Heart right ventricle (tissue), 16 donors: ENCODE results near the gene LRP1B. TPM values are rescaled to one million over a fixed set of nuclear protein-coding genes. Genes with fewer than 3 reads are reported as not detected.

Experiments
- ATAC-seq, 8 donors: fragments of 200-7000 bp; cut with Tn5 transposase; one replicate each; pipeline ENCODE4 v1.9.1; 2020; ENCODE audit warnings: mild to moderate bottlenecking in 8 of 8, moderate library complexity in 8 of 8, moderate number of reproducible peaks in 1 of 8
- DNase-seq, 2 donors: peaks; one replicate each; pipeline ENCODE4 v3.0.0-alpha.2; 2020
- H3K27ac ChIP-seq, 10 donors: fragments of 200-600 bp; sonication (generic) in 2 of 10; one replicate each; pipeline versions ENCODE4 v1.5.0 to v1.8.0; 2020 to 2022; ENCODE audit warnings: mild to moderate bottlenecking in 3 of 10
- H3K27me3 ChIP-seq, 7 donors: fragments of 200-600 bp; one replicate each; pipeline ENCODE4 v1.8.0; 2021 to 2022; ENCODE audit warnings: mild to moderate bottlenecking in 2 of 7
- H3K36me3 ChIP-seq, 9 donors: fragments of 200-600 bp; sonication (generic) in 1 of 9; one replicate each; pipeline versions ENCODE4 v1.5.0 to v1.8.0; 2020 to 2022; ENCODE audit warnings: mild to moderate bottlenecking in 2 of 9
- H3K4me1 ChIP-seq, 9 donors: fragments of 200-600 bp; sonication (generic) in 1 of 9; one replicate each; pipeline versions ENCODE4 v1.5.0 to v1.8.0; 2020 to 2022; ENCODE audit warnings: mild to moderate bottlenecking in 4 of 9
- H3K4me3 ChIP-seq, 10 donors: fragments of 200-600 bp; sonication (generic) in 2 of 10; one replicate each; pipeline versions ENCODE4 v1.5.0 to v1.8.0; 2020 to 2022; ENCODE audit warnings: mild to moderate bottlenecking in 7 of 10, moderate library complexity in 2 of 10
- H3K9me3 ChIP-seq, 11 donors: fragments of 200-600 bp in 10 of 11; sonication (generic) in 2 of 11; one replicate each; pipeline versions ENCODE4 v1.5.0 to v1.8.0; 2013 to 2022; ENCODE audit warnings: mild to moderate bottlenecking in 2 of 11, control low read depth in 1 of 11, moderate library complexity in 1 of 11
- WGBS, 2 donors: extraction: QIAGEN DNeasy Blood & Tissue Kit; methylation state at CpG; one replicate each; pipeline ENCODE4 v1.1.7; 2013; ENCODE audit warnings: inconsistent platforms in 1 of 2; 5-methylcytosine and 5-hydroxymethylcytosine counted together
- intact Hi-C, 10 donors: fragments of 100-400 bp; cut with DNase I; formaldehyde crosslinking; loops; one replicate each; pipeline versions ENCODE4 v1.11.1 to v1.14.2; 2022
- polyA plus RNA-seq, 2 donors: library from polyadenylated mRNA; stranded (reverse); fragments of 200-250 nt; gene quantifications; one replicate each; pipeline ENCODE4 v1.2.3, GENCODE V29; 2013
- total RNA-seq, 10 donors: library from RNA; stranded (reverse); fragmentation: NEBNext Ultra II Directional in 3 of 10; extraction: Animal tissue kit (Norgen Biotek cat#: 25700) in 3 of 10; gene quantifications; one replicate each; pipeline versions ENCODE4 v1.2.1 to v1.2.4, GENCODE V29; 2021 to 2023
- TF ChIP-seq, protein P1 (sequence below), 9 donors: fragments of 200-600 bp; sonication (generic) in 2 of 9; IDR thresholded peaks; one replicate each; pipeline versions ENCODE4 v1.5.0 to v1.8.0; 2021 to 2022; ENCODE audit warnings: antibody characterized with exemption in 9 of 9, mild to moderate bottlenecking in 5 of 9, moderate library complexity in 1 of 9
- donor health status: Arrhythmogenic right ventricular cardiomyopathy.
- donor health status: ischemic (EF 13 %, LVEDD 7.1; RV severe dilation, severe dysfunction).
- donor health status: healthy with polysubstance abuse.
- donor health status: DM: no; HTN: yes; CAD: no.
- donor health status: DM: no; HTN: no; CAD: no.
- donor health status: ischemic (EF 25% LVEDD 6.9; RV normal size, moderate dysfunction).
- donor health status: ischemic (EF 25% LVEDD 5.7; RV mildly dilated, moderate dysfunction).
- donor health status: healthy.
- donor health status: DM: yes; HTN: yes; CAD: no.
- donor health status: Ischemic cardiomyopathy.
- donor health status: ischemic (EF 35%, LVEDD 5.7; RV mildly dilated, moderate dysfunction).
- donor health status: nonischemic (EF 11% LVEDD 7.7; RV severe dilation, severe dysfunction).
- donor health status: DM: yes; HTN: yes; CAD: no.
- donor health status: PGD.
- donor health status: ischemic (EF 29% LVEDD 5.4; RV normal size, mild dysfunction).
- donor health status: nonischemic (EF 23%, LVEDD 6.1; RV moderate dilation, normal function).

Gene LRP1B
- total and polyA plus RNA-seq, 12 donors = 0.02 to 0.27 (median 0.14) TPM; not detected in 1

DNA sequence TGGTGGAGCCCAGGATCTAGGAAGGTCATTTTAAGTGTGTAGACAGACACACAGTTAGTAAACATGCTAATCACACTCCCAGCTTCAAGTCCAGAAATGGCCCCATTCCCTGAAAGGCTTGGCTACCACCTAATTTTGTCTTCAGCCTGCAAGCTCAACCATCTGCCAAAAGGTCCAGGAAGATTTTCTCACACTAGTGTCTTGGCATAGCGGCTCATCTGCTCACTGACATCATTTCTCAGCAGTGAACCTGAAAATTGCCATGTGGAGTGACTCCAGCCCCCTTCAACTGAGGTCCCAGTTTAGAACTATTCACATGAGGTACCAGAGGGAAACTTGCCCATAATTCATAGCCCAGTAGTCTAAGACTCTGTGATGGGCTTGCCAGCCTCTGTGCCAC is 748.9 kb downstream of the LRP1B start:
- no peak overlapping the region for H3K27ac ChIP-seq
- H3K27me3 ChIP-seq = no peaks in the 10 kb centered on the region
- ATAC-seq (no peak), DNase-seq (no peak)
- H3K36me3 ChIP-seq = no peaks in the 10 kb centered on the region
- intact Hi-C loops = no loop called here
- no peaks in the 10 kb centered on the region for H3K4me1 ChIP-seq
- no peak overlapping the region for H3K4me3 ChIP-seq
- WGBS, 2 donors = 71 to 90% methylated on average over 1 of the region's 1 CpG
- H3K9me3 ChIP-seq = peaks cover 0 to 4% (median 0%) of the 10 kb centered on the region in 11 donors
- TF ChIP-seq, protein P1, sequence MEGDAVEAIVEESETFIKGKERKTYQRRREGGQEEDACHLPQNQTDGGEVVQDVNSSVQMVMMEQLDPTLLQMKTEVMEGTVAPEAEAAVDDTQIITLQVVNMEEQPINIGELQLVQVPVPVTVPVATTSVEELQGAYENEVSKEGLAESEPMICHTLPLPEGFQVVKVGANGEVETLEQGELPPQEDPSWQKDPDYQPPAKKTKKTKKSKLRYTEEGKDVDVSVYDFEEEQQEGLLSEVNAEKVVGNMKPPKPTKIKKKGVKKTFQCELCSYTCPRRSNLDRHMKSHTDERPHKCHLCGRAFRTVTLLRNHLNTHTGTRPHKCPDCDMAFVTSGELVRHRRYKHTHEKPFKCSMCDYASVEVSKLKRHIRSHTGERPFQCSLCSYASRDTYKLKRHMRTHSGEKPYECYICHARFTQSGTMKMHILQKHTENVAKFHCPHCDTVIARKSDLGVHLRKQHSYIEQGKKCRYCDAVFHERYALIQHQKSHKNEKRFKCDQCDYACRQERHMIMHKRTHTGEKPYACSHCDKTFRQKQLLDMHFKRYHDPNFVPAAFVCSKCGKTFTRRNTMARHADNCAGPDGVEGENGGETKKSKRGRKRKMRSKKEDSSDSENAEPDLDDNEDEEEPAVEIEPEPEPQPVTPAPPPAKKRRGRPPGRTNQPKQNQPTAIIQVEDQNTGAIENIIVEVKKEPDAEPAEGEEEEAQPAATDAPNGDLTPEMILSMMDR (IDR thresholded peaks at IDR 0.05) = no peak

DNA sequence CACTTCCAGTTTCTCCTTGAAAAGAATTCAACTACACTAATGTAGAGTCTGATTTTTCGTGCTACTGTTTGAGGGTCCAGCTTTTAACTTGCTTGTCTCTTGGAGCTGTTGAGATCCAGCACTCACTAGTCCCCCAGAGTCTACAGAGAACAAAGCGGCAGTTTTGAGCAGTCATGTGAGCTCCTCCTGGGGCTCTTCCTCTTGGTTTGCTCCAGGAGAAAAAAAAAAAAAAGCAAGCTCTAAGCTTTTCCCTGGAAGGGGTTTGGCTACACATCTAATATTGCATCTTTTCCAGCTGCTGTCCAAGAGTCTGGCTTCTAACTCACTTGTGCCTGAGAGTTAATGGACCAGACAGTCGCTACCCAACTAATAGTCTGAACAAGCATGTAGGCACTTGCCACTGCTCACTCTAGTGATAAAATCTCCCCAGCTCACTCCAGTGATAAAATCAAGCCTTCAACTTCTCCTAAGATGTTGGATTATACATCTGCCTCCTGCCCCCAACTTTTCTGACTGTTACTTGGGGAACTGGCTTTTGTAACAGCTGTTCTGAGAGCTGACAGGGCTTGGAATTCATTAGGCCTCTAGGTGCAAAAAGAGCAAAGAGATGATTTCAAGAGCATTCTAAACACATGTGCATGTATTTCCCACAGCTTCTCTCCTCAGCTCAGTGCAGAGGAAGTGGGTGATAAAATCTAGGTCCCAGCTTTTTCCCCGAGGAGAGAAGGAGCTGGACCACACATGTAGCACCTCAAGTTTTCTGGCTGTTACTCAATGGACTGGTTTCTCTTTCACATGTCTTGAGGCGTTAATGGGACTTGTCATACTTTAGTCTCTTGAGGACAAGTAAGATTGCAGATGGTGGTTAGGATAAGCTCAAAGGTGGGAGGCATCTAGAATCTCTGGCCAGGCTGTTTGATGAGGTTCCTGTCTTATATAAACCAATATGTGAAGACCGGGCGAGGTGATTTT is 750.5 kb downstream of the LRP1B start:
- no peaks in the 10 kb centered on the region for H3K4me1 ChIP-seq
- no peaks in the 10 kb centered on the region for H3K27me3 ChIP-seq
- TF ChIP-seq, protein P1 (IDR thresholded peaks at IDR 0.05) = no peak
- ATAC-seq = no peak
- H3K4me3 ChIP-seq = no peak overlapping the region
- intact Hi-C loops = no loop called here
- H3K9me3 ChIP-seq = peaks cover 0 to 7% (median 0%) of the 10 kb centered on the region in 11 donors
- no peak overlapping the region for H3K27ac ChIP-seq
- DNase-seq = no peak
- WGBS, 2 donors = 60 to 68% methylated on average over 7 of the region's 7 CpGs
- H3K36me3 ChIP-seq = no peaks in the 10 kb centered on the region

DNA sequence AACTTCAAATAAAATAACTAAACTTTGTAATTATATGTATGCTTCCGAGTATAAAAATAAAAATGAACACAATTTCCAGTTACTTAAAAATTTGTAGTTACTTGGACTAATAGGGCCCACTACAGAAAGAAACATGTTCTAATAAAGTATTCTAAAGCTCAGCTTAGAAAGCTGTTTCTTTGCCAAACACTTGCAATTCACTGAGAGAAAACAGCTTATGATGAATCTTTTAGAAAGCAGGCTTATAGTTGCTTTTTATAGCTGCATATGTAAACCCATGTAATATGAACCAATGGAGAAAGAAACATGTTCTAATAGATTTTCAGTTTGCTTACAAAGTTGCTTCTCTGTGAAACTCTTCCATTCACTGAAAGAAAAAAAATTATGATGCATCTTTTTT is 766.0 kb downstream of the LRP1B start:
- 76 to 92% methylated on average over 1 of the region's 1 CpG for WGBS, 2 donors
- Histone ChIP-seq H3K27me3 (no peaks in the 10 kb centered on the region), H3K4me1 (no peaks in the 10 kb centered on the region), H3K27ac (no peak overlapping the region), H3K4me3 (no peak overlapping the region), H3K9me3 (no peaks in the 10 kb centered on the region), H3K36me3 (no peaks in the 10 kb centered on the region)
- TF ChIP-seq, protein P1 (IDR thresholded peaks at IDR 0.05) = no peak
- intact Hi-C loops = no loop called here
- ATAC-seq (no peak), DNase-seq (no peak)

DNA sequence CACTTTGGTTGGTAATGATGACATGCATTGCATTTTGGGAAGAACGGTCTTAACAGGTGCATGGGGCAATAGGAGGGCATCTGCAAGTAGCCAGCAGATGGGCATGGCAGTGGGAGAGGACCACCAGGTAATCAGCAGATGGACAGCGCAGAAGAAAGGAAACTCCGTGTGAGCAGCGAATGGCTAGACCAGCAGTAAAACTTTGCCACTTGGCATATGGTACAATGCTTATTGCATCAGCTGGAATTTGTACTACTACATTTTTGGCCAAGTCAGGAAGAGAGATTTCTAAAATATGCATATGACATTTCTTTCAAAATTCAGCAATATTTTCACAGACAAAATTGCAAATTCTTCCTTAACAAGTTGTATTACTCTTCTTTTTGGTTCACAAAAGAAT is 768.5 kb downstream of the LRP1B start:
- Histone ChIP-seq H3K4me3 (no peak overlapping the region), H3K36me3 (no peaks in the 10 kb centered on the region), H3K4me1 (no peaks in the 10 kb centered on the region), H3K9me3 (no peaks in the 10 kb centered on the region), H3K27ac (no peak overlapping the region), H3K27me3 (no peaks in the 10 kb centered on the region)
- ATAC-seq (no peak), DNase-seq (no peak)
- intact Hi-C loops = no loop called here
- 86 to 93% methylated on average over 4 of the region's 4 CpGs for WGBS, 2 donors
- TF ChIP-seq, protein P1 (IDR thresholded peaks at IDR 0.05) = no peak
